GM23338 (cell line): ENCODE data around the gene TBC1D7. TPM values are rescaled to one million over a fixed set of nuclear protein-coding genes. Genes with fewer than 3 reads are reported as not detected.

Experiments used
- ATAC-seq: fragments of 200-7000 bp; cut with Tn5 transposase; 3 replicates; pipeline ENCODE4 v1.9.1; 2020
- DNase-seq: peaks from one replicate; pipeline ENCODE4 v3.0.0-alpha.2; 2015; ENCODE audit warnings: low spot score
- H2AFZ ChIP-seq: fragments of 200-600 bp; sonication (generic); 2 replicates; pipeline ENCODE4 v1.8.0; 2016; ENCODE audit warnings: antibody characterized with exemption, mild to moderate bottlenecking, moderate library complexity
- H3F3A ChIP-seq: fragments of 200-600 bp; sonication (generic); replicated peaks from 2 replicates; pipeline ENCODE4 v1.8.0; 2017; ENCODE audit warnings: antibody characterized with exemption, mixed run types, low read depth
- H3K27ac ChIP-seq: fragments of 200-600 bp; sonication (generic); 2 replicates; pipeline ENCODE4 v1.6.1; 2016; ENCODE audit warnings: low read depth
- H3K27me3 ChIP-seq: fragments of 200-600 bp; sonication (generic); 2 replicates; pipeline ENCODE4 v1.8.0; 2016; ENCODE audit warnings: mild to moderate bottlenecking, mixed run types, moderate library complexity; ENCODE audit not compliant: insufficient read depth
- H3K36me3 ChIP-seq: fragments of 200-600 bp; sonication (generic); 2 replicates; pipeline ENCODE4 v1.8.0; 2016; ENCODE audit warnings: mild to moderate bottlenecking; ENCODE audit not compliant: insufficient read depth
- H3K4me1 ChIP-seq: fragments of 200-600 bp; sonication (generic); 2 replicates; pipeline ENCODE4 v1.8.0; 2016; ENCODE audit warnings: mild to moderate bottlenecking, moderate library complexity; ENCODE audit not compliant: insufficient read depth
- H3K4me2 ChIP-seq: fragments of 200-600 bp; sonication (generic); 2 replicates; pipeline ENCODE4 v1.7.1; 2017; ENCODE audit warnings: mixed run types
- H3K4me3 ChIP-seq: fragments of 200-600 bp; sonication (generic); 2 replicates; pipeline ENCODE4 v1.6.1; 2016; ENCODE audit warnings: mixed run types
- H3K79me2 ChIP-seq: fragments of 200-600 bp; sonication (generic); replicated peaks from 2 replicates; pipeline ENCODE4 v1.8.0; 2017; ENCODE audit warnings: mild to moderate bottlenecking; ENCODE audit not compliant: insufficient read depth
- H3K9me2 ChIP-seq: fragments of 200-600 bp; sonication (generic); 2 replicates; pipeline ENCODE4 v1.8.0; 2017; ENCODE audit not compliant: insufficient read depth
- H4K20me1 ChIP-seq: fragments of 200-600 bp; sonication (generic); replicated peaks from 2 replicates; pipeline ENCODE4 v1.8.0; 2017; ENCODE audit warnings: mild to moderate bottlenecking; ENCODE audit not compliant: insufficient read depth
- H3K27ac Mint-ChIP-seq: 2 replicates; pipeline ENCODE4 v1.8.0; 2020; ENCODE audit warnings: inconsistent platforms, mild to moderate bottlenecking, moderate library complexity, mixed read lengths
- H3K27me3 Mint-ChIP-seq: 3 replicates; pipeline ENCODE4 v1.8.0; 2022; ENCODE audit warnings: low read depth, mild to moderate bottlenecking, moderate library complexity, mixed read lengths, inconsistent platforms; ENCODE audit not compliant: insufficient read depth, poor library complexity
- H3K36me3 Mint-ChIP-seq: 3 replicates; pipeline ENCODE4 v1.8.0; 2021; ENCODE audit warnings: low read depth, mild to moderate bottlenecking, inconsistent platforms, moderate library complexity, mixed read lengths
- H3K4me1 Mint-ChIP-seq: 3 replicates; pipeline ENCODE4 v1.8.0; 2020; ENCODE audit warnings: mild to moderate bottlenecking, inconsistent platforms, mixed read lengths
- H3K4me3 Mint-ChIP-seq: 3 replicates; pipeline ENCODE4 v1.8.0; 2021; ENCODE audit warnings: moderate library complexity, mild to moderate bottlenecking, inconsistent platforms, mixed read lengths
- H3K9me3 Mint-ChIP-seq: 3 replicates; pipeline ENCODE4 v1.8.0; 2020; ENCODE audit warnings: moderate library complexity, mild to moderate bottlenecking, inconsistent platforms, mixed read lengths
- CREB1 ChIP-seq: fragments of 250-450 bp; sonication (Bioruptor Pico); IDR thresholded peaks from 2 replicates; pipeline ENCODE4 v1.5.0; 2020; ENCODE audit warnings: low read depth, mild to moderate bottlenecking, moderate library complexity
- CTCF ChIP-seq, 2 experiments: fragments of 200-600 bp in 1 of 2; sonication (generic) in 1 of 2; conservative IDR thresholded peaks; 2 replicates each; pipeline versions ENCODE4 v1.5.1 to v1.6.1; 2016 to 2017; ENCODE audit warnings: antibody characterized with exemption in 2 of 2, low read depth in 2 of 2, mild to moderate bottlenecking in 2 of 2, moderate library complexity in 1 of 2
- ETS1 ChIP-seq: IDR thresholded peaks from 2 replicates; pipeline ENCODE4 v1.6.1; 2016; ENCODE audit warnings: antibody characterized with exemption
- EZH2 ChIP-seq: fragments of 200-600 bp; sonication (generic); IDR thresholded peaks from one replicate; pipeline ENCODE4 v1.8.0; 2017; ENCODE audit warnings: antibody characterized with exemption, mild to moderate bottlenecking, low read depth; ENCODE audit not compliant: unreplicated experiment
- EZH2phosphoT487 ChIP-seq: fragments of 200-600 bp; sonication (generic); IDR thresholded peaks from one replicate; pipeline ENCODE4 v1.8.1; 2018; ENCODE audit warnings: antibody characterized with exemption; ENCODE audit not compliant: unreplicated experiment
- JUNB ChIP-seq: IDR thresholded peaks from one replicate; pipeline ENCODE4 v1.6.1; 2016; ENCODE audit warnings: antibody characterized with exemption; ENCODE audit not compliant: unreplicated experiment
- NANOG ChIP-seq: IDR thresholded peaks from 2 replicates; pipeline ENCODE4 v1.6.1; 2016; ENCODE audit warnings: antibody characterized with exemption, borderline replicate concordance
- POLR2AphosphoS5 ChIP-seq: IDR thresholded peaks from 2 replicates; pipeline ENCODE4 v1.6.1; 2016; ENCODE audit warnings: antibody characterized with exemption, low read depth
- REST ChIP-seq: IDR thresholded peaks from one replicate; pipeline ENCODE4 v1.6.1; 2018; ENCODE audit warnings: antibody characterized with exemption; ENCODE audit not compliant: unreplicated experiment
- STAT1 ChIP-seq: IDR thresholded peaks from one replicate; pipeline ENCODE4 v1.6.1; 2016; ENCODE audit warnings: antibody characterized with exemption; ENCODE audit not compliant: unreplicated experiment
- ZNF114 ChIP-seq: fragments of 250-450 bp; sonication (Bioruptor Pico); IDR thresholded peaks from 2 replicates; pipeline ENCODE4 v1.5.0; 2020; ENCODE audit warnings: mild to moderate bottlenecking, moderate library complexity
- ZNF331 ChIP-seq: fragments of 250-450 bp; sonication (Bioruptor Pico); IDR thresholded peaks from 2 replicates; pipeline ENCODE4 v1.5.0; 2020; ENCODE audit warnings: low read depth, mild to moderate bottlenecking, moderate library complexity
- ZNF462 ChIP-seq: fragments of 250-450 bp; sonication (Bioruptor Pico); IDR thresholded peaks from 2 replicates; pipeline ENCODE4 v1.5.0; 2020; ENCODE audit warnings: mild to moderate bottlenecking, moderate library complexity
- polyA plus RNA-seq: library from polyadenylated mRNA; unstranded; fragments of >200 nt; fragmentation: Nextera tagmentation; extraction: Ambion mirVana; gene quantifications from 2 replicates; pipeline ENCODE4 v1.2.1, GENCODE V29; 2016
- total RNA-seq: library from RNA; depleted of rRNA; stranded (reverse); fragments of >200 nt; shearing (Covaris generic); gene quantifications from 2 replicates; pipeline ENCODE4 v1.2.3, GENCODE V29; 2014

The TBC1D7 gene
- total and polyA plus RNA-seq, 2 experiments from 2014 or later = 62.0 to 70.4 TPM

GRCh38 chr6:13284646-13285045 lies 43.7 kb downstream of the TBC1D7 start:
- DNase-seq (no peak), ATAC-seq (no peak)
- H3F3A ChIP-seq = no peaks in the 10 kb centered on the region
- no peak overlapping the region for H3K27ac ChIP-seq
- no peak overlapping the region for H3K4me3 Mint-ChIP-seq
- H3K27ac Mint-ChIP-seq = no peak overlapping the region
- no peaks in the 10 kb centered on the region for H3K79me2 ChIP-seq
- no peaks in the 10 kb centered on the region for H3K27me3 ChIP-seq
- no peak overlapping the region for H3K4me3 ChIP-seq
- H3K9me3 Mint-ChIP-seq = peaks cover 30% of the 10 kb centered on the region
- TF ChIP-seq JUNB (no peak), CREB1 (CRISPR knock-in tag) (no peak), ZNF331 (CRISPR knock-in tag) (no peak), ZNF114 (CRISPR knock-in tag) (no peak), EZH2 (no peak), POLR2AphosphoS5 (no peak), CTCF (conservative IDR thresholded peaks at IDR 0.05; ENCODE audit: low read depth in 2 of 2) (no peak), REST (no peak), EZH2phosphoT487 (no peak), ZNF462 (CRISPR knock-in tag) (no peak), ETS1 (no peak), NANOG (no peak), STAT1 (no peak)
- H3K4me1 Mint-ChIP-seq = peaks cover 11% of the 10 kb centered on the region
- H3K27me3 Mint-ChIP-seq = peaks cover 17% of the 10 kb centered on the region
- peaks cover 51% of the 10 kb centered on the region for H3K36me3 Mint-ChIP-seq
- no peaks in the 10 kb centered on the region for H4K20me1 ChIP-seq
- H3K36me3 ChIP-seq = no peaks in the 10 kb centered on the region; the same call in 1 of the 2 replicates
- 0 out of 2 replicates have a peak, but pooled peaks cover 5% of the 10 kb centered on the region for H3K4me1 ChIP-seq
- H3K9me2 ChIP-seq = no peaks in the 10 kb centered on the region
- H3K4me2 ChIP-seq = no peak overlapping the region
- no peak overlapping the region for H2AFZ ChIP-seq
